H9 (cell line): ENCODE measurements around the gene ZNF691. TPM values are rescaled to one million over a fixed set of nuclear protein-coding genes. Genes with fewer than 3 reads are reported as not detected.

Source experiments
- DNase-seq: peaks from one replicate; pipeline ENCODE4 v3.0.0-alpha.2; 2017
- H2AFZ ChIP-seq: one replicate; pipeline ENCODE4 v1.6.1; 2013; ENCODE audit warnings: mild to moderate bottlenecking, low read length, control low read depth, moderate library complexity
- H2AK5ac ChIP-seq: 2 replicates; pipeline ENCODE4 v1.6.1; 2013; ENCODE audit warnings: low read length, control low read depth, mixed read lengths; ENCODE audit not compliant: insufficient read length
- H2BK120ac ChIP-seq: one replicate; pipeline ENCODE4 v1.6.1; 2013; ENCODE audit warnings: low read depth, mild to moderate bottlenecking, low read length, control low read depth, inconsistent platforms; ENCODE audit not compliant: poor library complexity, severe bottlenecking
- H2BK12ac ChIP-seq: 2 replicates; pipeline ENCODE4 v1.6.1; 2013; ENCODE audit warnings: low read length, control low read depth, mixed read lengths, low read depth; ENCODE audit not compliant: insufficient read length
- H2BK15ac ChIP-seq: 2 replicates; pipeline ENCODE4 v1.6.1; 2013; ENCODE audit warnings: low read depth, low read length, control low read depth
- H2BK20ac ChIP-seq: one replicate; pipeline ENCODE4 v1.6.1; 2013; ENCODE audit warnings: low read depth, mild to moderate bottlenecking, low read length, control low read depth, inconsistent platforms; ENCODE audit not compliant: poor library complexity, severe bottlenecking
- H2BK5ac ChIP-seq: 2 replicates; pipeline ENCODE4 v1.6.1; 2013; ENCODE audit warnings: low read length, control low read depth, mixed read lengths; ENCODE audit not compliant: insufficient read length
- H3K14ac ChIP-seq: 2 replicates; pipeline ENCODE4 v1.6.1; 2013; ENCODE audit warnings: low read length, control low read depth; ENCODE audit not compliant: insufficient read depth
- H3K18ac ChIP-seq: 2 replicates; pipeline ENCODE4 v1.6.1; 2013; ENCODE audit warnings: low read depth, mild to moderate bottlenecking, mixed read lengths, low read length, control low read depth; ENCODE audit not compliant: insufficient read length
- H3K23ac ChIP-seq: 2 replicates; pipeline ENCODE4 v1.6.1; 2013; ENCODE audit warnings: low read length, control low read depth, mixed read lengths, low read depth; ENCODE audit not compliant: insufficient read length
- H3K23me2 ChIP-seq: 2 replicates; pipeline ENCODE4 v1.6.1; 2013; ENCODE audit warnings: low read depth, mild to moderate bottlenecking, mixed read lengths, low read length, control low read depth; ENCODE audit not compliant: insufficient read length, poor library complexity, severe bottlenecking
- H3K27ac ChIP-seq: 2 replicates; pipeline ENCODE4 v1.5.1; 2013; ENCODE audit warnings: low read length, control low read depth, mixed read lengths, low read depth; ENCODE audit not compliant: insufficient read length
- H3K27me3 ChIP-seq: 2 replicates; pipeline ENCODE4 v1.6.1; 2013; ENCODE audit warnings: low read length, control low read depth, inconsistent platforms; ENCODE audit not compliant: insufficient read depth
- H3K4ac ChIP-seq: 2 replicates; pipeline ENCODE4 v1.6.1; 2013; ENCODE audit warnings: low read depth, mild to moderate bottlenecking, control low read depth, inconsistent platforms, low read length, moderate library complexity
- H3K4me1 ChIP-seq: 2 replicates; pipeline ENCODE4 v1.6.1; 2013; ENCODE audit warnings: low read length, control low read depth, inconsistent platforms; ENCODE audit not compliant: insufficient read depth
- H3K4me2 ChIP-seq: 2 replicates; pipeline ENCODE4 v1.6.1; 2013; ENCODE audit warnings: low read length, control low read depth, mixed read lengths; ENCODE audit not compliant: insufficient read length, insufficient read depth
- H3K56ac ChIP-seq: 2 replicates; pipeline ENCODE4 v1.6.1; 2013; ENCODE audit warnings: low read depth, mild to moderate bottlenecking, mixed read lengths, low read length, control low read depth; ENCODE audit not compliant: insufficient read length
- H3K79me1 ChIP-seq: 2 replicates; pipeline ENCODE4 v1.6.1; 2013; ENCODE audit warnings: low read depth, mild to moderate bottlenecking, moderate library complexity, low read length, control low read depth, inconsistent platforms; ENCODE audit not compliant: insufficient read depth, poor library complexity, severe bottlenecking
- H3K79me2 ChIP-seq: 2 replicates; pipeline ENCODE4 v1.6.1; 2013; ENCODE audit warnings: low read length, control low read depth, inconsistent platforms; ENCODE audit not compliant: insufficient read depth
- H3K9ac ChIP-seq: 2 replicates; pipeline ENCODE4 v1.6.1; 2013; ENCODE audit warnings: low read length, control low read depth, mixed read lengths; ENCODE audit not compliant: insufficient read length; ENCODE audit errors: extremely low read depth
- H3K9me3 ChIP-seq: one replicate; pipeline ENCODE4 v1.6.1; 2013; ENCODE audit warnings: low read depth, low read length, inconsistent platforms; ENCODE audit not compliant: control insufficient read depth
- H3T11ph ChIP-seq: one replicate; pipeline ENCODE4 v1.6.1; 2013; ENCODE audit warnings: mild to moderate bottlenecking, low read length, control low read depth, inconsistent platforms
- H4K20me1 ChIP-seq: one replicate; pipeline ENCODE4 v1.6.1; 2013; ENCODE audit not compliant: control insufficient read depth, insufficient read length, insufficient read depth
- H4K5ac ChIP-seq: 2 replicates; pipeline ENCODE4 v1.6.1; 2013; ENCODE audit warnings: low read depth, mild to moderate bottlenecking, mixed read lengths, low read length, control low read depth; ENCODE audit not compliant: insufficient read length
- H4K8ac ChIP-seq: replicated peaks from 2 replicates; pipeline ENCODE4 v1.6.1; 2013; ENCODE audit warnings: low read length, control low read depth, mixed read lengths, low read depth; ENCODE audit not compliant: insufficient read length
- H4K91ac ChIP-seq: 2 replicates; pipeline ENCODE4 v1.6.1; 2013; ENCODE audit warnings: low read depth, mild to moderate bottlenecking, moderate library complexity, mixed read lengths, low read length, control low read depth; ENCODE audit not compliant: insufficient read length
- H3K27ac Mint-ChIP-seq, 3 experiments: 2 replicates in 2 of 3; 3 replicates in 1 of 3; pipeline ENCODE4 v1.8.0; 2020 to 2021; ENCODE audit warnings: mixed read lengths in 3 of 3, mild to moderate bottlenecking in 1 of 3, moderate library complexity in 1 of 3
- H3K27me3 Mint-ChIP-seq: 2 replicates; pipeline ENCODE4 v1.8.0; 2021; ENCODE audit warnings: low read depth, mild to moderate bottlenecking, moderate library complexity, mixed read lengths
- H3K36me3 Mint-ChIP-seq, 3 experiments: 2 replicates in 2 of 3; 3 replicates in 1 of 3; pipeline ENCODE4 v1.8.0; 2020 to 2021; ENCODE audit warnings: low read depth in 3 of 3, mixed read lengths in 3 of 3; ENCODE audit not compliant: insufficient read depth in 1 of 3
- H3K4me1 Mint-ChIP-seq, 2 experiments: 2 replicates each; pipeline ENCODE4 v1.8.0; 2020; ENCODE audit warnings: mixed read lengths in 2 of 2
- H3K4me3 Mint-ChIP-seq, 2 experiments: 2 replicates in 1 of 2; 3 replicates in 1 of 2; pipeline ENCODE4 v1.8.0; 2020 to 2021; ENCODE audit warnings: mild to moderate bottlenecking in 2 of 2, mixed read lengths in 2 of 2, moderate library complexity in 1 of 2
- H3K9me3 Mint-ChIP-seq, 2 experiments: 2 replicates in 1 of 2; 3 replicates in 1 of 2; pipeline ENCODE4 v1.8.0; 2020; ENCODE audit warnings: mild to moderate bottlenecking in 2 of 2, mixed read lengths in 2 of 2, moderate library complexity in 1 of 2
- CTCF ChIP-seq: fragments of 200-600 bp; sonication (generic); conservative IDR thresholded peaks from 3 replicates; pipeline ENCODE4 v1.8.0; 2021; ENCODE audit warnings: antibody characterized with exemption, mild to moderate bottlenecking
- WGBS: extraction: QIAGEN DNeasy Blood & Tissue Kit; methylation state at CpG from one replicate; pipeline ENCODE4 v1.1.7; 2013; ENCODE audit warnings: missing lambda C conversion rate, low lambda C conversion rate, mixed read lengths; ENCODE audit not compliant: insufficient read length; ENCODE audit errors: extremely low coverage; 5-methylcytosine and 5-hydroxymethylcytosine counted together
- total RNA-seq: library from RNA; stranded (reverse); gene quantifications from 2 replicates; pipeline ENCODE4 v1.2.1, GENCODE V29; 2021

The ZNF691 gene
- total RNA-seq, 1 experiment from 2014 or later = 20.1 TPM

GRCh38 chr1:42851960-42852607, 5.7 kb downstream of the ZNF691 start:
- Histone ChIP-seq H3K27me3 (no peaks in the 10 kb centered on the region), H2BK120ac (no peak overlapping the region), H2AFZ (no peak overlapping the region), H4K20me1 (no peaks in the 10 kb centered on the region), H3K56ac (no peak overlapping the region), H2BK12ac (no peak overlapping the region), H3K14ac (no peak overlapping the region), H4K91ac (no peak overlapping the region), H3K79me2 (no peaks in the 10 kb centered on the region; the same call in 1 of the 2 replicates), H3K4ac (no peak overlapping the region), H2BK20ac (no peak overlapping the region), H2BK15ac (no peak overlapping the region), H3K4me1 (peaks cover 2% of the 10 kb centered on the region; the same call in 1 of the 2 replicates), H2BK5ac (no peak overlapping the region), H3K9ac (no peak overlapping the region), H4K5ac (no peak overlapping the region), H3K79me1 (peaks cover 4% of the 10 kb centered on the region), H3K9me3 (no peaks in the 10 kb centered on the region), H4K8ac (no peak overlapping the region), H3K4me2 (no peak overlapping the region), H3K18ac (no peak overlapping the region), H3K23ac (no peak overlapping the region), H3T11ph (no peak overlapping the region), H2AK5ac (no peak overlapping the region), H3K27ac (no peak overlapping the region), H3K23me2 (peaks cover 3% of the 10 kb centered on the region)
- H3K9me3 Mint-ChIP-seq = peaks cover 11 to 12% of the 10 kb centered on the region in 2 experiments; a peak in 4 of 5 replicates
- H3K27me3 Mint-ChIP-seq = peaks cover 3% of the 10 kb centered on the region
- H3K27ac Mint-ChIP-seq = no peak overlapping the region
- H3K4me3 Mint-ChIP-seq = no peak overlapping the region
- no peak for DNase-seq
- TF ChIP-seq CTCF = no peak
- no CpG with 5 or more reads among the region's 2 CpGs for WGBS
- H3K4me1 Mint-ChIP-seq = peaks cover 13 to 15% of the 10 kb centered on the region in 2 experiments
- H3K36me3 Mint-ChIP-seq = peaks cover 42 to 48% (median 47%) of the 10 kb centered on the region in 3 experiments
